Astrocyte of the cerebellum (primary cell): ENCODE measurements around the gene PLEKHG5.

Experiments used
- DNase-seq: peaks from one replicate; pipeline ENCODE4 v3.0.0-alpha.2; 2011; ENCODE audit warnings: low read depth
- H3K4me3 ChIP-seq: 2 replicates; pipeline ENCODE4 v1.5.1; 2011; ENCODE audit warnings: mild to moderate bottlenecking, low read depth, low read length, moderate library complexity
- CTCF ChIP-seq: IDR thresholded peaks from 2 replicates; pipeline ENCODE4 v1.5.1; 2012; ENCODE audit warnings: low read length, low read depth, moderate library complexity, mild to moderate bottlenecking; ENCODE audit errors: missing control alignments
- in situ Hi-C: cut with HindIII; loops from 2 replicates; pipeline ENCODE4 v1.10.0; 2017; ENCODE audit warnings: low sequenced_read_pairs

The PLEKHG5 gene

GRCh38 chr1:6488602-6489382, 2.7 kb downstream of the PLEKHG5 start:
- no peak overlapping the region for H3K4me3 ChIP-seq
- TF ChIP-seq CTCF = no peak
- DNase-seq = no peak

GRCh38 chr1:6487804-6488484, 3.5 kb downstream of the PLEKHG5 start:
- no peak overlapping the region for H3K4me3 ChIP-seq
- no peak for TF ChIP-seq CTCF
- in situ Hi-C loops = no loop called here
- DNase-seq = no peak

More at GRCh38 chr1:6488602-6489382, 2.7 kb downstream of the PLEKHG5 start:
- in situ Hi-C loops = no loop called here

DNA sequence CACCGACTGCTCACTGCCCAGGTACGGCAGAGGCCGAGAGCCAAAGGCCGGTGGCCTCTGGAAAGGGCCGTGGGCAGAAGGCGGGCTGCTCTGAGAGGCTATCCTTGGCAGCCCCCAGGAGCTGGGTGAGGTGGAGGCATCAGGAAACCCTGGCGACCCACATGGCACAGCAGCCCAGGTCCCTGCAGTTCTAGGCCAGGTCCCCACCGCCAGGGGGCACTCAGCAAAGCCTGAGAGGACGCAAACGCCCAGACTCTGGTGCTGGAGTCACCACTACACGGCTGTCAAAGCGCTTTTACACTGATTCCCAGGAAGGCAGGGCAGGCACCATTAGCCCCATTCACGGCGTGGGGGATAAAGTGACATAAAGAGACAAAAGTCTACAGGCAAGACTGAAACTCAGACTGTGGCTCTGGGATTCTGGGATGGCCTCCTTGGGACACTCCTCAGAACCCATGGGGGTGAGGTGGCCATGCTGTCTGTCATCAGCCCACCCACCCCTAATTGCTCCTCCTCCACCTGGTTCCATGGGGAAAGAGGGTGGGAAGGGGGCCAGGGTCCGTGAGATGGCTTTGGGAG, 4.9 kb downstream of the PLEKHG5 start:
- TF ChIP-seq CTCF = peak; percentile 93
- DNase-seq = peak; percentile 66
- H3K4me3 ChIP-seq = peak overlapping the region; percentile 48
- in situ Hi-C loops = no loop called here

- TF ChIP-seq CTCF = peak; percentile 20
- H3K4me3 ChIP-seq = peak overlapping the region; percentile 48
- in situ Hi-C loops = no loop called here
- DNase-seq = no peak
These were observed 6.0 kb downstream of the PLEKHG5 start for GRCh38 chr1:6485168-6486101.

DNA sequence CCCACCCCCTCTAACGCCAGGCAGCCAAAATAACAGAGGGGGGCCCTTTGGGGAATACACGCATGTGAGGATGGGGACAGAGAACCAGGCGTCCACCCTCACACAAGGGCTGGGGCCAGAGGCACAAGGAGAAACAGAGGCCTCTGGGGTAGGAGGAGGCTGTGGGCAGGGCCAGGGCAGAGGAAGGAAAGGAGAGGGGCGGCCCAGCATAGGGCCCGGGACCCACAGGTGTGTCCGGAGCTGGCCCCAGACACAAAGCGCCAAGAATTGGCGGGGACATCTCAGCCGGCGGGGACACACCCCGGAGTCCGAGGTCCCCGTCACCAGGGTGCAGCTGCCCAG, 6.7 kb downstream of the PLEKHG5 start:
- in situ Hi-C loops = no loop called here
- peak overlapping the region; percentile 48 for H3K4me3 ChIP-seq
- no peak for TF ChIP-seq CTCF

DNA sequence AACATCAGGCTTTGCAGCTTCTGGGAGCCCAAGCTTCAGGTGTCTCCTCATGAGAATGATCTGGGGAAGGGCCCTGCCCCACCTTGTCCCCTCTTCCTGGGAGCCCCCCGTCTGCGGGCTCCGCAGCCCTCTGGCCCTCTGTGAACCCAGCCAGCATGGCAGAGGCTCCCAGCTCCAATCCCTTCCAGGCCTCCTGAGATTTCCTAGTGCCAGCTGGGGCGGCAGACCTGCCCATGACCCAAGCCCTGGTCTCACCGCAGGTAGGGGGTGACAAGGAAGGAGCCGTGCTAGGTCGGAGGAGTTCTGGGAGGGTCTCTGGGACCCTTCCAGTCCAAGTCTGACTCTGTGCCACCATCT, 7.7 kb downstream of the PLEKHG5 start:
- TF ChIP-seq CTCF = no peak
- no peak overlapping the region for H3K4me3 ChIP-seq
- DNase-seq = no peak
- in situ Hi-C loops = no loop called here

More for the DNA sequence above, 6.7 kb downstream of the PLEKHG5 start:
- DNase-seq = no peak
